ENCODE measurements around the gene HGF. TPM values are rescaled to one million over a fixed set of nuclear protein-coding genes. Genes with fewer than 3 reads are reported as not detected.

Gene HGF
- total RNA-seq, 1 donor from 2014 or later, result 0.20 TPM

- DNase-seq (ENCODE audit: low read depth in 2 of 2), result no peak
Measured at GRCh38 chr7:81776948-81777630, 7.2 kb upstream of the HGF start.

DNA sequence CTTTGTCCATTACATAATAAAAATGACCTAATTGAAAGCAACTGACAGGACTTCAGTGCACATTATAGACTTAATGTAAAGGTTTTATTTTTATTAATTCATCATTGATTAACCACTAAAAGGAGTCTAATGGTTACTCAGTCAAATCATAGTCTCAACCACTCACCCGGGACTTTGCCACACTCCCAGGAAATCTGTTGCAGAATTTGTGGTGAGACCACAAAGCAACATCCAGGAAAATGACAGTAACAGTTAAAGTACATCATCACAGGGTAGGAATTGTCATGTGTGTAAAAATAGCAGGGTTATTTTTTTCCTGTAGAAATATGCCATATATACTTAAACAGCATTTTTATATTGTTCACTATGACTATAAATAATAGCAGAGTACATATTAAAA is 6.3 kb upstream of the HGF start:
- DNase-seq (ENCODE audit: low read depth in 2 of 2), result no peak

GRCh38 chr7:81775560-81775959 is 5.7 kb upstream of the HGF start:
- DNase-seq (ENCODE audit: low read depth in 2 of 2), result no peak

DNA sequence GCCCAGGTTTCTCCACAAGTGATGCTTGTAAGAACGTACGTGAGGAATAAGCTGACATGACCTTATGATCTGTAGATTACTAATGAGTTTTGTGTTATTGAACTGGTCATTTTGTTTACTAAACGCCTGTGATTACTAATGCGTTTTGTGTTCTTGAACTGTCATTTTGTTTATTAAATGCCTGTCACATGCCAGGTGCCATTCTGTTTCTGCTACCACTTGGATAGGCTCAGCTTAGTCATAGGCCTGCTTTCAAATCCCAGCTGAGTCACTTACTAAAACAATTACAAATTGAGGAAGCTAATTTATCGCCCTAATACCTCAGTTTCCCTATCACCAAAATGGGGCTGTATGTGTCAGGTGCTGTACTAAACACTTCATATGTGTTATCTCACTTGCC is 4.7 kb upstream of the HGF start:
- peak in 1 of 2 donors; percentile 29 for DNase-seq (ENCODE audit: low read depth in 2 of 2)

DNA sequence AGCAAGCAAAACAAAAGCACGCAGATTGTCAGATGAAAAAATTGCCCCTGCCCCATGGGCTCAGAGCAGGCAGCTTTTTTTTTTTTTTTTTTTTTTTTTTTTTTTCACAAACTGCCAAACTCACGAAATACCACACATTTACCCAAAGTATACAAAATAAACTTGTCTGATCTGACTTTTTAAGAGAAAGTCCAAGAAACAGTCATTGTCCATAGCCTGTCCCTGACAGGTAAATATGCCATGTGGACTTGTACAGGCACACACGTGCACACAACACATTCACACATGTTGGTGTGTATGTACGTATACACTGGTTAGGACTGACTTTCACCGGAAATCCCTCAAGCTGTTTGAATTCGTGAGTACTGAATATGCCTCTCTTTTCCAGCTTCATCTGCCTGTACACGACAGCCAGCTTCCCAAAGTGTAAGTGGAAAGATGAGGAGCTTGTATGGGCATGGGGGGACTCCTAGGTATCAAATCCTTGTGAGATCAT is 929 bp upstream of the HGF start:
- peak; percentile 4 to 17 for DNase-seq (ENCODE audit: low read depth in 2 of 2)

DNA sequence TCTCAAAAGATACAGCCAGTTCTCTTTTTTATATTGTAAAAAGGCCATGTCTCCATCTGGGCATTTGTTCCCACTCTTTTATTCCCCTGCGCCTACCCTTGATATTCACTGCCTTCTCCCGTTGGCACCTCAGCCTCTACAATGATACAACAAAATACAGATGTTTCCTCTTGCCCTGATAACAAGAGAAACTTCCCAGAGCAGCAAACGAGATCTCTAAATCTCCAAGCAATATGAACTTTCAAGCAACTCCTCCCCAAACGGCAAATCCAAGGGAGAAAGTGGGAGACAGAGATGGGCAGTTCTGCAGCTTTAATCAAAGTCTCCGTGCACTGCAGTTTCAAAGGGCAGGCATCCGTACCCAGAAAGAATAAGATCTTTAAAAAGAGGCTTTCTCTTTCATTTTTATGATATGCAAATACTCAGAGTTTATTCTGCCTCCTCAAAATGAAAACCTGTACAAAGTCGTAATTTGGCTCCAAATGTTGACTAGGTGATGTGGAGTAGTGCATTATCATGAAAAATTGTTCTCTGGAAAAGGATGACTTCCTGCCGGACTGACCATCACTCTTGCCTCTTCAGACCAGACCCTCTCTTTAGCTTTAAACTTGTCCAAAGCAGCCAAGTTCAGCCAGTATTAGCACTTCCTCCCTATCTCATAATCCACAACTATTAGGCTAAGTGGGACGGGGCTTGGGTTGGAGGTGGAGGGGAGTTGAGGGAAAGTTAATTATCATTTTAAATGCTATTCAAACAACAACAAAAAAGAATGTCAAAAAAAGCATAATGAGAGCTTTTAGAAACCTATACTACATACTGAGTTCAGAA is 682 bp downstream of the HGF start:
- peak; percentile 9 to 55 for DNase-seq (ENCODE audit: low read depth in 2 of 2)

GRCh38 chr7:81767926-81768325 is 1.9 kb downstream of the HGF start:
- peak; percentile 42 to 69 for DNase-seq (ENCODE audit: low read depth in 2 of 2)

GRCh38 chr7:81761821-81762220 is 8.0 kb downstream of the HGF start:
- DNase-seq (ENCODE audit: low read depth in 2 of 2), result no peak

DNA sequence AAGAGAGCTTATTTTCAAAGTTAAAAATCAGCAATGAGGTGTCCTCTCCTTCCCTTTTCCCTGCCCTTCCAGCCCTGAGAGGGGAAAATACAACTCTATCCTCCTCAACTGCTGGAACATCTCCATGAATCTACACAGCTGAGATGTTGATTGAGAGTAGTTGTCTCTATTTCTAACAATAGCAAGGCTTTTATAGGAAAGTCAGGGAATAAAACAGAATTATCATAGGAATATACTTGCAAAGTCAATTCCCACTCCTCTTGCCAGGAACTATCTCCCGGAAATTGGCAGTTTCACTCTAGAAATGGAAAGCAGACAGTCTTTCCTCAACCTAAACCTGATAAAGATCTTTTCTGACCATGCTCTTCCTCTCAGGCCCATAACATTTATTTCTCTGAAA is 8.8 kb downstream of the HGF start:
- no peak for DNase-seq (ENCODE audit: low read depth in 2 of 2)

DNA sequence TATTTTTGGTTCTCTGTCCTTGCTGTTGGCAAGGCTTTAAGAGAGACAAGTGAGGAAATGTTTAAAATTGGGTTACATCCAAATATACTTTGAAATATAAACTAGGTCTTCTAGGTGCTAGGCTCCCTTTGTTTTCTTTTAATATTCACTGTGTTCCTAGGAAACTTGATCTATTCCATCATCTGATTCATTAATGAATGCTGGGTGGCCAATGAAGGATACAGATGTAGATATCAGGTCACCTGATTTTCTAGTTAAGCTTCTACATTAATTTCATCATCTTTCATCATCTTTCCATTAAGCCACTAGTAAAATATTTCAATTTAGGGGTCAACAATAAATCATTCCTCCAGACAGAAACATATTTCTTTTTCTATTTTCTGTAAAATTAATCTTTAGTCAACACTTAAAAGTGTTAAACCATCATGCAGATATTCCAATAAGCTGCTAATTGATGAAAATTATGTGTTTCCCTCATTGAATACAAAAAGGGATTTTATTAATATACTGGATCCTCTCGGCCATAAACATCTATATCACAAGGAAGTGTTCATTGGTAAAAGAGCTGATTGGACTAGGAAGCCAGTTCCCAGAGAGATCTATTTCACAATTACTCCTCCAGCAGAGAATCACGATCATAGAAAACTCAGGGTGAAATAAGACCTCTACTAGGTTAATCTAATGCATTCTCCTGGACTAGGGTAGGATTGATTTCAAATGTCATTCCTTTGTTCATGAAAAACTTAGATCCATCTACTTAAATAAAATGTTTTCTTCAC is 14.7 kb downstream of the HGF start:
- DNase-seq (ENCODE audit: low read depth in 2 of 2), result no peak

GRCh38 chr7:81753392-81753791 is 16.5 kb downstream of the HGF start:
- DNase-seq (ENCODE audit: low read depth in 2 of 2), result no peak

GRCh38 chr7:81752318-81752714 is 17.5 kb downstream of the HGF start:
- DNase-seq (ENCODE audit: low read depth in 2 of 2), result no peak

DNA sequence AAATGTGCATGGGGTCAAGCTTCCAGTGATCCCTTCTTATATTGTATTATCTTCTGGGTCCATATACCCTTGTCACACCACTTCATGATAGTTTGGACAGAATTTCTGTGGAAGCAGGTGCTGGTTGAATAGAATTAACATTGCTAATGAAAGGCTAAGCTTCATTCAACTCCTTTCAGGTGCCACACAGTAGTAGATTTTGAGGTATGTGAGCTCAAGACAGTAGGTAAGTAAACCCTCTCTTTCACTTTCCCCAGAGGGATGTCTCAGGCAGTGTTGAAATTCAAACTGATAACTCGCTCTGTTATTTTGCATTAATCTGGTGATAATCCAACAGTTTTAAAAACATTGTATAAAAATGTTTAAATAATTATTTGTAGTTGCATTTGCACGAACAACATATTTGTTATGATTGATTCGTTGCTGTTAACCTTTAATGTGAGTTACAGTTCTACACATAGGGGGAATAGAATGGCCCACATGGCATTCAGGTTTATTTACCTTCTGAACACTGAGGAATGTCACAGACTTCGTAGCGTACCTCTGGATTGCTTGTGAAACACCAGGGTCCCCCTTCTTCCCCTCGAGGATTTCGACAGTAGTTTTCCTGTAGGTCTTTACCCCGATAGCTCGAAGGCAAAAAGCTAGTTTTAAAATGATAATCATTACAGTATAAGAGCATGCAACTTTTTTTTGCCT is 18.1 kb downstream of the HGF start:
- no peak for DNase-seq (ENCODE audit: low read depth in 2 of 2)

DNA sequence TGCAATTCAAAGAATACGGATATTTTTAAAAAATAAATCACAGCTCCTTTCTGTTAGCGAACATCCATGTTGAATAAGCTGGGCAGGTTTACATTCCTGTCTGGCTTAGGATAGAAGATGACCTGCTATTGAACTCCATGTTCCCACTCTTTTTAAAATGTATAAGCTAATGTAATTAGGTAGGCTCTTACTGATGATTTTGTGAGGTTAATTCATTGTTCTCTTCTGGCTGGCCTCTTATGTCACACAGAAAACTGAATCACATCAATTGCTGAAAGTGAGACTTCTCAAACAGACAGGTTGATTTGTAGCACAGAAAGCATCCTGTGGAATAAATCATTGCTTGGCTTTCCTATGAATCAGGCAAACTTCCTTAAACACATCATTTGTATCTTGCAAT is 24.2 kb downstream of the HGF start:
- peak in 1 of 2 donors; percentile 34 for DNase-seq (ENCODE audit: low read depth in 2 of 2)

- no peak for DNase-seq (ENCODE audit: low read depth in 2 of 2)
Measured at GRCh38 chr7:81744389-81744788, 25.5 kb downstream of the HGF start.

GRCh38 chr7:81743665-81744064 is 26.2 kb downstream of the HGF start:
- DNase-seq (ENCODE audit: low read depth in 2 of 2), result no peak

DNA sequence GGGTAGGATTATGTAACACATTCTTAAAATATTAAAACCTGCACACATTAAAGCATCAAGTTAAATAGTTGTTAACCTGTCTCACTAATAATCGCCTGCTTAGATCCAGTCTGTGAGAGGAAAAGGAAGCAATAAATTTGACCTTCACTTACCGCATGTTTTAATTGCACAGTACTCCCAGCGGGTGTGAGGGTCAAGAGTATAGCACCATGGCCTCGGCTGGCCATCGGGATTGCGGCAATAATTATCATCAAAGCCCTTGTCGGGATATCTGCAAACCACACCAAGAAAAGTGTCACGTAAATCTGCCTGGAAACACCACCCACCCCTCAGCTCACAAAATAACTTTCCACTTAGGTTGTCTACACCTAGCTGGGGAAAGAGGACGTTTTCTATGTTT is 26.6 kb downstream of the HGF start:
- no peak for DNase-seq (ENCODE audit: low read depth in 2 of 2)

- DNase-seq (ENCODE audit: low read depth in 2 of 2), result no peak
Measured at GRCh38 chr7:81740403-81740802, 29.4 kb downstream of the HGF start.

- peak; percentile 13 to 62 for DNase-seq (ENCODE audit: low read depth in 2 of 2)
Measured at GRCh38 chr7:81736091-81736490, 33.8 kb downstream of the HGF start.

GRCh38 chr7:81725812-81726127 is 44.1 kb downstream of the HGF start:
- peak; percentile 41 to 83 for DNase-seq (ENCODE audit: low read depth in 2 of 2)

- no peak for DNase-seq (ENCODE audit: low read depth in 2 of 2)
Measured at GRCh38 chr7:81725003-81725811, 44.6 kb downstream of the HGF start.
